Lung (tissue), 12 donors: ENCODE results near the gene PRDM16. TPM values are rescaled to one million over a fixed set of nuclear protein-coding genes. Genes with fewer than 3 reads are reported as not detected.

Experiments
- ATAC-seq: fragments of 200-7000 bp; cut with Tn5 transposase; one replicate; pipeline ENCODE4 v1.9.1; 2020; ENCODE audit warnings: moderate number of reproducible peaks; ENCODE audit not compliant: insufficient read depth, low FRiP score
- DNase-seq, 3 donors: peaks; one replicate each; pipeline ENCODE4 v3.0.0-alpha.2; 2013 to 2017
- H3K27ac ChIP-seq, 2 donors: one replicate each; pipeline ENCODE4 v1.5.1; 2013; ENCODE audit warnings: mild to moderate bottlenecking in 2 of 2, moderate library complexity in 2 of 2, control low read depth in 1 of 2, inconsistent platforms in 1 of 2, low read depth in 1 of 2, low read length in 1 of 2
- H3K27me3 ChIP-seq, 3 donors: one replicate each; pipeline ENCODE4 v1.5.1; 2013; ENCODE audit warnings: low read length in 2 of 3; ENCODE audit not compliant: control insufficient read depth in 3 of 3, insufficient read depth in 3 of 3
- H3K36me3 ChIP-seq, 4 donors: one replicate each; pipeline ENCODE4 v1.5.1; 2013; ENCODE audit warnings: low read length in 4 of 4, mild to moderate bottlenecking in 1 of 4, moderate library complexity in 1 of 4; ENCODE audit not compliant: control insufficient read depth in 4 of 4, insufficient read depth in 4 of 4
- H3K4me1 ChIP-seq, 5 donors: one replicate each; pipeline ENCODE4 v1.5.1; 2013; ENCODE audit warnings: low read length in 5 of 5, mild to moderate bottlenecking in 2 of 5, moderate library complexity in 1 of 5; ENCODE audit not compliant: control insufficient read depth in 5 of 5, insufficient read depth in 5 of 5
- H3K4me3 ChIP-seq: one replicate; pipeline ENCODE4 v1.5.1; 2013; ENCODE audit warnings: mild to moderate bottlenecking, control low read depth, moderate library complexity
- H3K9ac ChIP-seq, 2 donors: one replicate each; pipeline ENCODE4 v1.5.1; 2013; ENCODE audit warnings: low read length in 2 of 2, control low read depth in 1 of 2; ENCODE audit not compliant: insufficient read depth in 1 of 2
- H3K9me3 ChIP-seq, 4 donors: one replicate each; pipeline ENCODE4 v1.5.1; 2013; ENCODE audit warnings: low read length in 3 of 4, mild to moderate bottlenecking in 1 of 4, moderate library complexity in 1 of 4; ENCODE audit not compliant: control insufficient read depth in 4 of 4, insufficient read depth in 3 of 4
- CTCF ChIP-seq: IDR thresholded peaks from 2 replicates; pipeline ENCODE4 v1.5.1; 2012; ENCODE audit warnings: mild to moderate bottlenecking; ENCODE audit errors: control extremely low read depth, extremely low read depth
- WGBS, 2 donors: extraction: QIAGEN DNeasy Blood & Tissue Kit; methylation state at CpG; one replicate each; pipeline ENCODE4 v1.1.7; 2013; 5-methylcytosine and 5-hydroxymethylcytosine counted together
- polyA plus RNA-seq, 2 donors: library from polyadenylated mRNA; stranded (reverse); fragments of 200-250 nt; gene quantifications; one replicate each; pipeline ENCODE4 v1.2.1, GENCODE V29; 2013
- total RNA-seq, 2 donors: library from RNA; depleted of rRNA in 1 of 2; stranded (reverse); fragments of >200 nt in 1 of 2; gene quantifications; one replicate each; pipeline ENCODE4 v1.2.1, GENCODE V29; 2014 to 2021
- donor health status: control.
- donor health status: control.
- donor health status: Bipolar disorder and iron deficiency.
- donor health status: healthy.
- donor health status: DM: yes; HTN: yes; CAD: no.

The PRDM16 gene
- total and polyA plus RNA-seq, 4 donors: 2.4 to 36.5 (median 13.1) TPM

- Histone ChIP-seq H3K27ac (peak overlapping the region in 1 of 2 donors; percentile 66), H3K9ac (no peak overlapping the region), H3K4me3 (no peak overlapping the region), H3K4me1 (peaks cover 0 to 40% (median 10%) of the 10 kb centered on the region in 5 donors), H3K9me3 (no peaks in the 10 kb centered on the region), H3K27me3 (peaks cover 0 to 19% (median 10%) of the 10 kb centered on the region in 3 donors), H3K36me3 (no peaks in the 10 kb centered on the region)
- DNase-seq (no peak), ATAC-seq (no peak)
- 80 to 88% methylated on average over 35 of the region's 35 CpGs for WGBS, 2 donors
- no peak for TF ChIP-seq CTCF
Measured at GRCh38 chr1:3135744-3136455, 66.9 kb downstream of the PRDM16 start.

GRCh38 chr1:3136532-3136931, 67.5 kb downstream of the PRDM16 start:
- Histone ChIP-seq H3K4me3 (no peak overlapping the region), H3K9ac (no peak overlapping the region), H3K36me3 (no peaks in the 10 kb centered on the region), H3K27me3 (peaks cover 0 to 26% (median 13%) of the 10 kb centered on the region in 3 donors), H3K27ac (no peak overlapping the region), H3K9me3 (no peaks in the 10 kb centered on the region), H3K4me1 (peaks cover 0 to 40% (median 10%) of the 10 kb centered on the region in 5 donors)
- 62 to 83% methylated on average over 5 of the region's 5 CpGs for WGBS, 2 donors
- TF ChIP-seq CTCF: no peak
- DNase-seq (no peak), ATAC-seq (no peak)

GRCh38 chr1:3137111-3138100, 68.4 kb downstream of the PRDM16 start:
- peaks cover 0 to 31% (median 16%) of the 10 kb centered on the region in 3 donors for H3K27me3 ChIP-seq
- DNase-seq (no peak), ATAC-seq (no peak)
- H3K27ac ChIP-seq: no peak overlapping the region
- peaks cover 0 to 43% (median 7%) of the 10 kb centered on the region in 5 donors for H3K4me1 ChIP-seq
- no peak for TF ChIP-seq CTCF
- H3K4me3 ChIP-seq: no peak overlapping the region
- 83 to 86% methylated on average over 28 of the region's 28 CpGs for WGBS, 2 donors
- no peak overlapping the region for H3K9ac ChIP-seq
- H3K36me3 ChIP-seq: no peaks in the 10 kb centered on the region
- H3K9me3 ChIP-seq: no peaks in the 10 kb centered on the region
